Measurements from ENCODE around the gene WNT3.

The WNT3 gene

GRCh38 chr17:46726206-46726605 lies 92.3 kb downstream of the WNT3 start:
- no peak for DNase-seq (ENCODE audit: low read depth)
- no peak for TF ChIP-seq CTCF (conservative IDR thresholded peaks at IDR 0.05; ENCODE audit: low read depth, low read length)
- H3K4me3 ChIP-seq (ENCODE audit: low read depth, low read length): no peak overlapping the region

GRCh38 chr17:46722662-46723285 lies 95.7 kb downstream of the WNT3 start:
- DNase-seq (ENCODE audit: low read depth): no peak
- TF ChIP-seq CTCF (conservative IDR thresholded peaks at IDR 0.05; ENCODE audit: low read depth, low read length): no peak
- H3K4me3 ChIP-seq (ENCODE audit: low read depth, low read length): no peak overlapping the region

GRCh38 chr17:46720408-46720807 lies 98.1 kb downstream of the WNT3 start:
- DNase-seq (ENCODE audit: low read depth): no peak
- TF ChIP-seq CTCF (conservative IDR thresholded peaks at IDR 0.05; ENCODE audit: low read depth, low read length): no peak
- no peak overlapping the region for H3K4me3 ChIP-seq (ENCODE audit: low read depth, low read length)

- no peak overlapping the region for H3K4me3 ChIP-seq (ENCODE audit: low read depth, low read length)
- no peak for DNase-seq (ENCODE audit: low read depth)
- TF ChIP-seq CTCF (conservative IDR thresholded peaks at IDR 0.05; ENCODE audit: low read depth, low read length): no peak
These were observed 98.6 kb downstream of the WNT3 start for GRCh38 chr17:46719891-46720290.

- no peak for DNase-seq (ENCODE audit: low read depth)
- no peak for TF ChIP-seq CTCF (conservative IDR thresholded peaks at IDR 0.05; ENCODE audit: low read depth, low read length)
These were observed 100.5 kb downstream of the WNT3 start for GRCh38 chr17:46717999-46718398.

More at GRCh38 chr17:46717999-46718398, 100.5 kb downstream of the WNT3 start:
- no peak overlapping the region for H3K4me3 ChIP-seq (ENCODE audit: low read depth, low read length)
